Caco-2 (cell line): Measurements from ENCODE around the gene RPUSD3. TPM values are rescaled to one million over a fixed set of nuclear protein-coding genes. Genes with fewer than 3 reads are reported as not detected.

Experiments
- BruUV-seq: library from RNA; stranded (reverse); fragments of 400-500 nt; replicated peaks from 2 replicates; lab custom pipeline; 2021; lab: Mats Ljungman, UMichigan
- CTCF ChIA-PET: fragments of 300-600 bp; sonication (Branson Sonifier 250); formaldehyde crosslinking; loops from one replicate; lab custom pipeline; 2022; ENCODE audit warnings: antibody characterized with exemption; lab: Charles Lee
- POLR2A ChIA-PET: fragments of 300-600 bp; sonication (Branson Sonifier 250); formaldehyde crosslinking; loops from one replicate; lab custom pipeline; 2022; ENCODE audit warnings: antibody characterized with exemption; lab: Charles Lee
- DNase-seq, 2 experiments: peaks; one replicate each; pipeline versions ENCODE4 v3.0.0 to v3.0.0-alpha.2; 2020 to 2022
- H3K27me3 ChIP-seq: replicated peaks from 2 replicates; pipeline ENCODE4 v1.6.0; 2011; ENCODE audit warnings: low read length; ENCODE audit not compliant: control insufficient read depth, insufficient read depth
- H3K36me3 ChIP-seq: 2 replicates; pipeline ENCODE4 v1.5.1; 2011; ENCODE audit warnings: low read length; ENCODE audit not compliant: control insufficient read depth, insufficient read depth
- H3K4me1 ChIP-seq: fragments of 250-450 bp; sonication (Bioruptor Pico); 2 replicates; pipeline ENCODE4 v1.5.1; 2020; ENCODE audit warnings: mild to moderate bottlenecking
- H3K4me3 ChIP-seq: 2 replicates; pipeline ENCODE4 v1.5.1; 2011; ENCODE audit warnings: low read depth, mild to moderate bottlenecking, control low read depth, low read length
- H3K9me3 ChIP-seq: fragments of 250-450 bp; sonication (Bioruptor Pico); 2 replicates; pipeline ENCODE4 v1.5.1; 2020; ENCODE audit warnings: mild to moderate bottlenecking, moderate library complexity
- H3K27ac Mint-ChIP-seq: one replicate; pipeline ENCODE4 v1.8.0; 2022; ENCODE audit warnings: mixed read lengths; ENCODE audit not compliant: unreplicated experiment
- H3K27me3 Mint-ChIP-seq: one replicate; pipeline ENCODE4 v1.8.0; 2022; ENCODE audit warnings: mixed read lengths; ENCODE audit not compliant: insufficient read depth, unreplicated experiment
- H3K36me3 Mint-ChIP-seq: one replicate; pipeline ENCODE4 v1.8.0; 2022; ENCODE audit warnings: mild to moderate bottlenecking, mixed read lengths; ENCODE audit not compliant: insufficient read depth, unreplicated experiment
- H3K4me1 Mint-ChIP-seq: one replicate; pipeline ENCODE4 v1.8.0; 2022; ENCODE audit warnings: low read depth, mixed read lengths; ENCODE audit not compliant: unreplicated experiment
- H3K4me3 Mint-ChIP-seq: one replicate; pipeline ENCODE4 v1.8.0; 2022; ENCODE audit warnings: mild to moderate bottlenecking, moderate library complexity, mixed read lengths; ENCODE audit not compliant: unreplicated experiment
- H3K9me3 Mint-ChIP-seq: one replicate; pipeline ENCODE4 v1.8.0; 2022; ENCODE audit warnings: mixed read lengths; ENCODE audit not compliant: unreplicated experiment
- intact Hi-C: fragments of 100-400 bp; cut with micrococcal nuclease; formaldehyde crosslinking; loops from one replicate; pipeline ENCODE4 v1.10.0; 2022; ENCODE audit not compliant: unreplicated experiment
- total RNA-seq: library from RNA; stranded (reverse); gene quantifications from 2 replicates; pipeline ENCODE4 v1.2.3, GENCODE V29; 2022
- TF ChIP-seq, protein P1 (sequence below), 2 experiments: fragments of 200-600 bp in 1 of 2; IDR thresholded peaks; 1 replicate in 1 of 2; 2 replicates in 1 of 2; pipeline versions ENCODE4 v1.5.1 to v1.8.0; 2011 to 2022; ENCODE audit warnings: antibody characterized with exemption in 1 of 2, control low read depth in 1 of 2, inconsistent platforms in 1 of 2, low read depth in 1 of 2, low read length in 1 of 2, mild to moderate bottlenecking in 1 of 2, moderate library complexity in 1 of 2; ENCODE audit not compliant: insufficient read depth in 1 of 2, severe bottlenecking in 1 of 2, unreplicated experiment in 1 of 2

The RPUSD3 gene
- total RNA-seq, 1 experiment from 2014 or later, result 61.8 TPM

DNA sequence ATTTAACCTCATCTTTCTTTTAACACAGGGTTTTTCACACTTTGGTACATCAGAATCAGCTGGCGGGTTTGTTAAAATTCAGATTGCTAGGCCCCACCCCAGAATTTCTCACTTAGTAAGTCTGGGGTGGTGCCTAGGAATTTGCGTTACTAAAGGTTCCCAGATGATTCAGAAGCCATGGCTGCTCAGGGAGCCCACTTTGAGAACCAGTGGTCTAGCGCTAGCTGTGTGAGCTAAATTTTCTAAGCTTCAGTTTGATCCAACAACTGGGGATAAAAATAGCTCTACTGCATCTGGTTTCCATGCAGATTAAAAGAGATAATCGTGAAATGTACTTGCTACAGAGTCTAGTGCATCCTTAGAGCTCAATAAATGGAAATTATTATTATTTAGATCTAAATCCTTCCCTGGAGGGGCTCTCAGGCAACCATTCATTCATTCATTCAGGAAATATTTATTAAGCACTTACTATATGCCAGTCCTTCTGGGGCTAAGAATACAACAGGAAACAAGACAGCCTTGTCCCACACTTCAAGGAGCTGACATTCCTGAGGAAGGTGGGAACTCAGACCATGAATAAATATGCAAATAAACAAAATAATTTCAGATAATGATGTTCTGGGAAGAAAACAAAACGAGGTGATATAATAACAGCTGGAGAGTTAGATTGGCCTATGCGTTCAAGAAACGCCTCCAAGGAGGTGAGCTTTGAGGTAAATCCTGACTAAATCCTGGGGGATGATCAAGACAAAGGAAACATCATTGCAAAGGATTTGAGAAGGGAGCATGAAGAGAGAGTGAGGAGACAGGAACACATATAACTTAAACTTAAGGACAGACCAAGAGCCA, 40.1 kb upstream of the RPUSD3 start:
- Mint-ChIP-seq H3K4me3 (peak overlapping the region; percentile 56), H3K4me1 (peaks cover 28% of the 10 kb centered on the region), H3K36me3 (no peaks in the 10 kb centered on the region), H3K27me3 (no peaks in the 10 kb centered on the region), H3K9me3 (no peaks in the 10 kb centered on the region), H3K27ac (peak overlapping the region; percentile 94)
- Histone ChIP-seq H3K36me3 (no peaks in the 10 kb centered on the region), H3K4me1 (peaks cover 26% of the 10 kb centered on the region), H3K27me3 (no peaks in the 10 kb centered on the region), H3K9me3 (no peaks in the 10 kb centered on the region), H3K4me3 (no peak overlapping the region)
- BruUV-seq, result TSS peak; percentile 99
- ChIA-PET CTCF (interaction anchor here (1.3 kb wide), 1 partner anchor 14 kb away, joined by 12 read pairs; no protein-coding TSS in a partner anchor), POLR2A (interaction anchor here (0.6 to 2.0 kb wide), 5 partner anchors 14 to 62 kb away, joined by 3 to 16 read pairs (median 6); partner anchors contain the start of genes CRELD1 and IL17RE)
- DNase-seq, result no peak
- TF ChIP-seq, protein P1, sequence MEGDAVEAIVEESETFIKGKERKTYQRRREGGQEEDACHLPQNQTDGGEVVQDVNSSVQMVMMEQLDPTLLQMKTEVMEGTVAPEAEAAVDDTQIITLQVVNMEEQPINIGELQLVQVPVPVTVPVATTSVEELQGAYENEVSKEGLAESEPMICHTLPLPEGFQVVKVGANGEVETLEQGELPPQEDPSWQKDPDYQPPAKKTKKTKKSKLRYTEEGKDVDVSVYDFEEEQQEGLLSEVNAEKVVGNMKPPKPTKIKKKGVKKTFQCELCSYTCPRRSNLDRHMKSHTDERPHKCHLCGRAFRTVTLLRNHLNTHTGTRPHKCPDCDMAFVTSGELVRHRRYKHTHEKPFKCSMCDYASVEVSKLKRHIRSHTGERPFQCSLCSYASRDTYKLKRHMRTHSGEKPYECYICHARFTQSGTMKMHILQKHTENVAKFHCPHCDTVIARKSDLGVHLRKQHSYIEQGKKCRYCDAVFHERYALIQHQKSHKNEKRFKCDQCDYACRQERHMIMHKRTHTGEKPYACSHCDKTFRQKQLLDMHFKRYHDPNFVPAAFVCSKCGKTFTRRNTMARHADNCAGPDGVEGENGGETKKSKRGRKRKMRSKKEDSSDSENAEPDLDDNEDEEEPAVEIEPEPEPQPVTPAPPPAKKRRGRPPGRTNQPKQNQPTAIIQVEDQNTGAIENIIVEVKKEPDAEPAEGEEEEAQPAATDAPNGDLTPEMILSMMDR (IDR thresholded peaks at IDR 0.05; ENCODE audit: insufficient read depth in 1 of 2, low read depth in 1 of 2, low read length in 1 of 2, severe bottlenecking in 1 of 2, unreplicated experiment in 1 of 2), result no peak
- intact Hi-C loops, result loop anchor here (1.0 kb wide), 2 partner anchors 18 to 31 kb away; partner anchors contain the start of gene IL17RE

DNA sequence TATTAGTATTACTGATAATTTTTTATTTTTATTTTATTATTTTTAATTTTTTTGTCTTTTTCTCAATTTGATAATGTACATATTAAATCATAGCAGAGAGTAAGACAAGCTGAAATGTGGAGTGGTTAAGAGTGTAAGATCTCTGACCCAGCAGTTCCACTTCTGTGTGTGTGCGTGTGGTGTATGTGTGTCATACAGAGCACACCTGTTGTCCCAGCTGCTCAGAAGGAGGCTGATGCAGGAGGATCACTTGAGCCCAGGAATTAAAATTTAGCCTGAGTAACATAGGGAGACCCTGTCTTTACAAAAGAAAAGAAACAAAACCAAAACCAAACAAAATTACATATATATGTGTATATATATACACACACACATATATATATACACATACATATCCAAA, 37.6 kb upstream of the RPUSD3 start:
- Mint-ChIP-seq H3K4me1 (peaks cover 28% of the 10 kb centered on the region), H3K27ac (no peak overlapping the region), H3K4me3 (no peak overlapping the region), H3K9me3 (no peaks in the 10 kb centered on the region), H3K27me3 (no peaks in the 10 kb centered on the region), H3K36me3 (no peaks in the 10 kb centered on the region)
- ChIA-PET POLR2A (no interaction called here), CTCF (no interaction called here)
- no peak for DNase-seq
- TF ChIP-seq, protein P1 (IDR thresholded peaks at IDR 0.05; ENCODE audit: insufficient read depth in 1 of 2, low read depth in 1 of 2, low read length in 1 of 2, severe bottlenecking in 1 of 2, unreplicated experiment in 1 of 2), result no peak
- no TSS peak for BruUV-seq
- H3K9me3 ChIP-seq, result no peaks in the 10 kb centered on the region
- peaks cover 38% of the 10 kb centered on the region for H3K4me1 ChIP-seq
- no peaks in the 10 kb centered on the region for H3K27me3 ChIP-seq
- no peak overlapping the region for H3K4me3 ChIP-seq
- intact Hi-C loops, result no loop called here
- no peaks in the 10 kb centered on the region for H3K36me3 ChIP-seq

DNA sequence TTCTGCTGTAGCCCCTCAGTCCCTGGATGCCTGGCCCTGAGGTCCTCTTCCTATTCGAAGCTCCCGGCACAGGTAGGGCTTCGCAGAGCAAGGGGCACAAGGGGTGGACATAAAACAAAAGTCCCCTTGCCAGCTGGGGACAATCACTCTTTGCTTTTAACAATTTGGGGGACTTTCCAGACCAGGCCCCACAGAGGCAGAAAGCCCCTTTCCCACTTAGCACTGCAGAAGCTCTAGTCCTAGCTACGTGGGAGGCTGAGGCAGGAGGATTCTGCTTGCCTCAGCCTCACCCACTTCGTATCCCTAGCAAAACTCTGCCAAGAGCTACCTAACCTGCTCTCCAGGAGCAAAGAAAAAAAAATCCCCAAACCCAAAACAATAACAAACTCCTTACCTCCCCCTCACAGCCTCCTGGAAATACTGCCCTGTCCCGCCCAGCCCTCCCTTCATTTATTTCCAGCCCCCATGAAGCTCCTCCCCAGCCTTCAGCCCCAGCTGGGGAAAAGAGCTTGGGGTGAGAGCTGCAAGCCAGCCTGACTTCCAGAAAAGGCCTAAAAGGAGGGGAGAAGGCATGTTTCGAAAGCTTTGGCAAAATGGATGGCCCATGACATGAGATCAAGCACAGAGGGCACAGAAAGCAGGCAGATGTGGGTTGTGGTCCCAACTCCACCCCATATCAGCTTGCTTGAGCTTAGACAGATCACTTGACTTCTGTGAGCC, 36.2 kb upstream of the RPUSD3 start, which contains the start of gene CIDEC:
CIDEC (minus strand) TSS at position 424 of the 720 bp plus-strand sequence. CDS start 1,767 bp downstream, outside the sequence.
- no peaks in the 10 kb centered on the region for H3K27me3 ChIP-seq
- Mint-ChIP-seq H3K36me3 (no peaks in the 10 kb centered on the region), H3K9me3 (no peaks in the 10 kb centered on the region), H3K4me3 (no peak within 1 kb of the TSS), H3K27me3 (no peaks in the 10 kb centered on the region), H3K27ac (peak within 1 kb of the TSS; percentile 11), H3K4me1 (peaks cover 25% of the 10 kb centered on the region)
- no peak for DNase-seq
- TF ChIP-seq, protein P1 (IDR thresholded peaks at IDR 0.05; ENCODE audit: insufficient read depth in 1 of 2, low read depth in 1 of 2, low read length in 1 of 2, severe bottlenecking in 1 of 2, unreplicated experiment in 1 of 2), result no peak
- H3K4me3 ChIP-seq, result no peak within 1 kb of the TSS
- H3K36me3 ChIP-seq, result no peaks in the 10 kb centered on the region
- CTCF ChIA-PET, result no interaction called here
- no TSS peak for BruUV-seq
- POLR2A ChIA-PET, result interaction anchor here (0.6 kb wide), 2 partner anchors 37 to 73 kb away, joined by 6 to 9 read pairs; no protein-coding TSS in a partner anchor
- intact Hi-C loops, result no loop called here
- H3K9me3 ChIP-seq, result no peaks in the 10 kb centered on the region
- H3K4me1 ChIP-seq, result peaks cover 34% of the 10 kb centered on the region
